ENCODE data around the gene RNF34.
"Not testable (repeated sequence)": the region's sequence is repeated elsewhere in the genome, so short reads cannot be mapped to it uniquely, and the experiment has no call there.

RNF34 gene

DNA sequence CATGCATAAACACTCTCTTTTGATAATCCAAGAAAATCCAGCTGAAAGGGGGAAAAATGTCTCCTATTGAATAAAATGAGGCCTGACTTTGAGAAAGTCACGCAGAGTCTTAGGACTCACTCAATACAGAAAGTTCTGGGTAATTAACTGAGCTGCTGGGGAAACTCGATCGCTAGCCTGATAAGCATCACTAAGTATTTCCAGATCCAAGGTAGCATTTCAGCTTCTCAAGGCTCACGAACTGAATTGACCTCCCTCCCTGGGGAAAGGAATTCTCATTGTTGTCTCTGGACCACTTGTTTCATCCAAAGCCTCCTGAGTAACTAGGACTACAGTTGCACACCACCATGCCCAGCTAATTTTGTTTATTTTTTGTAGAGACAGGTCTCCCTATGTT lies 33.9 kb upstream of the RNF34 start:
- Histone ChIP-seq H3K4me1 (peaks cover 2% of the 10 kb centered on the region), H3K79me2 (no peaks in the 10 kb centered on the region), H3K9me3 (ENCODE audit: control insufficient read depth, low read length) (no peaks in the 10 kb centered on the region), H3K4me3 (ENCODE audit: low read depth, low read length) (no peak overlapping the region), H3K27ac (no peak overlapping the region), H3K9ac (no peak overlapping the region), H2AFZ (peak overlapping the region; percentile 42), H3K36me3 (ENCODE audit: control insufficient read depth, insufficient read depth, low read length) (no peaks in the 10 kb centered on the region), H3K4me2 (ENCODE audit: low read length) (no peak overlapping the region), H3K27me3 (ENCODE audit: control insufficient read depth, insufficient read depth, low read length) (no peaks in the 10 kb centered on the region)
- TF ChIP-seq, protein P1, sequence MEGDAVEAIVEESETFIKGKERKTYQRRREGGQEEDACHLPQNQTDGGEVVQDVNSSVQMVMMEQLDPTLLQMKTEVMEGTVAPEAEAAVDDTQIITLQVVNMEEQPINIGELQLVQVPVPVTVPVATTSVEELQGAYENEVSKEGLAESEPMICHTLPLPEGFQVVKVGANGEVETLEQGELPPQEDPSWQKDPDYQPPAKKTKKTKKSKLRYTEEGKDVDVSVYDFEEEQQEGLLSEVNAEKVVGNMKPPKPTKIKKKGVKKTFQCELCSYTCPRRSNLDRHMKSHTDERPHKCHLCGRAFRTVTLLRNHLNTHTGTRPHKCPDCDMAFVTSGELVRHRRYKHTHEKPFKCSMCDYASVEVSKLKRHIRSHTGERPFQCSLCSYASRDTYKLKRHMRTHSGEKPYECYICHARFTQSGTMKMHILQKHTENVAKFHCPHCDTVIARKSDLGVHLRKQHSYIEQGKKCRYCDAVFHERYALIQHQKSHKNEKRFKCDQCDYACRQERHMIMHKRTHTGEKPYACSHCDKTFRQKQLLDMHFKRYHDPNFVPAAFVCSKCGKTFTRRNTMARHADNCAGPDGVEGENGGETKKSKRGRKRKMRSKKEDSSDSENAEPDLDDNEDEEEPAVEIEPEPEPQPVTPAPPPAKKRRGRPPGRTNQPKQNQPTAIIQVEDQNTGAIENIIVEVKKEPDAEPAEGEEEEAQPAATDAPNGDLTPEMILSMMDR (IDR thresholded peaks at IDR 0.05): no peak

DNA sequence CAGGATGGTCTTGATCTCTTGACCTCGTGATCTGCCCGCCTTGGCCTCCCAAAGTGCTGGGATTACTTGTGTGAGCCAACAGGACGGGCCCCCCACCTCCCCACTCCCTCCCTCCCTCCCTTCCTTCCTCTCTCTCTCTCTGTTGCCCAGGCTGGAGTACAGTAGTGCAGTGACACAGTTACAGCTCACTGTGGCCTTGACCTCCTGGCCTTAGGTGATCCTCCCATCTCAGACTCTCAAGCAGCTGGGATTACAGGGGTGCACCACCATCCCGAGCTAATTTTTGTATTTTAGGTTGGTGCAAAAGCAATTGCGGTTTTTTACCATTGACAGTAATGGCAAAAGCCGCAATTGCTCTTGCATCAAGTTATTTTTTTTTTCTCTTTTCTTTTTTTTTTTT lies 28.5 kb upstream of the RNF34 start:
- Histone ChIP-seq H3K79me2 (no peaks in the 10 kb centered on the region), H3K4me3 (ENCODE audit: low read depth, low read length) (no peak overlapping the region), H3K36me3 (ENCODE audit: control insufficient read depth, insufficient read depth, low read length) (no peaks in the 10 kb centered on the region), H3K4me2 (ENCODE audit: low read length) (no peak overlapping the region), H3K4me1 (no peaks in the 10 kb centered on the region), H3K9ac (no peak overlapping the region), H3K27ac (no peak overlapping the region), H3K9me3 (ENCODE audit: control insufficient read depth, low read length) (no peaks in the 10 kb centered on the region), H2AFZ (no peak overlapping the region), H3K27me3 (ENCODE audit: control insufficient read depth, insufficient read depth, low read length) (no peaks in the 10 kb centered on the region)
- TF ChIP-seq, protein P1 (IDR thresholded peaks at IDR 0.05): no peak

GRCh38 chr12:121373755-121374154 lies 26.2 kb upstream of the RNF34 start:
- H3K9me3 ChIP-seq (ENCODE audit: control insufficient read depth, low read length): no peaks in the 10 kb centered on the region
- H3K27ac ChIP-seq: no peak overlapping the region
- H3K4me1 ChIP-seq: no peaks in the 10 kb centered on the region
- H3K36me3 ChIP-seq (ENCODE audit: control insufficient read depth, insufficient read depth, low read length): no peaks in the 10 kb centered on the region
- TF ChIP-seq, protein P1 (IDR thresholded peaks at IDR 0.05): no peak
- no peak overlapping the region for H2AFZ ChIP-seq
- H3K9ac ChIP-seq: no peak overlapping the region
- no peak overlapping the region for H3K4me3 ChIP-seq (ENCODE audit: low read depth, low read length)
- no peaks in the 10 kb centered on the region for H3K27me3 ChIP-seq (ENCODE audit: control insufficient read depth, insufficient read depth, low read length)
- H3K79me2 ChIP-seq: no peaks in the 10 kb centered on the region
- no peak overlapping the region for H3K4me2 ChIP-seq (ENCODE audit: low read length)

- not testable (repeated sequence) for H3K9me3 ChIP-seq (ENCODE audit: control insufficient read depth, low read length); H3K27me3 ChIP-seq (ENCODE audit: control insufficient read depth, insufficient read depth, low read length); H3K9ac ChIP-seq; H3K4me3 ChIP-seq (ENCODE audit: low read depth, low read length); H3K36me3 ChIP-seq (ENCODE audit: control insufficient read depth, insufficient read depth, low read length); H2AFZ ChIP-seq; H3K27ac ChIP-seq; H3K79me2 ChIP-seq; H3K4me2 ChIP-seq (ENCODE audit: low read length); H3K4me1 ChIP-seq
These were observed 25.6 kb upstream of the RNF34 start for GRCh38 chr12:121374336-121374735.

- H3K4me3 ChIP-seq (ENCODE audit: low read depth, low read length); H3K27ac ChIP-seq; H3K4me1 ChIP-seq; H3K9me3 ChIP-seq (ENCODE audit: control insufficient read depth, low read length); H3K4me2 ChIP-seq (ENCODE audit: low read length); H3K27me3 ChIP-seq (ENCODE audit: control insufficient read depth, insufficient read depth, low read length); H3K36me3 ChIP-seq (ENCODE audit: control insufficient read depth, insufficient read depth, low read length); H3K79me2 ChIP-seq; H3K9ac ChIP-seq; H2AFZ ChIP-seq: not testable (repeated sequence)
These were observed 24.9 kb upstream of the RNF34 start for GRCh38 chr12:121374945-121375584.

Measured in parathyroid adenoma (tissue), 2 donors.